Neural progenitor cell (in vitro differentiated cells): ENCODE data around the gene PTH2R.

Source experiments
- EZH2 ChIP-seq: fragments of 200-600 bp; sonication (generic); IDR thresholded peaks from 2 replicates; pipeline ENCODE4 v1.6.1; 2017; ENCODE audit warnings: antibody characterized with exemption, mild to moderate bottlenecking, moderate library complexity
- EZH2phosphoT487 ChIP-seq: fragments of 200-600 bp; sonication (generic); IDR thresholded peaks from 2 replicates; pipeline ENCODE4 v1.6.1; 2017; ENCODE audit warnings: antibody characterized with exemption
- TF ChIP-seq, protein P1 (sequence below): fragments of 200-600 bp; sonication (generic); IDR thresholded peaks from 2 replicates; pipeline ENCODE4 v1.5.1; 2017; ENCODE audit warnings: antibody characterized with exemption, mild to moderate bottlenecking

- no peak for TF ChIP-seq EZH2
- TF ChIP-seq, protein P1, sequence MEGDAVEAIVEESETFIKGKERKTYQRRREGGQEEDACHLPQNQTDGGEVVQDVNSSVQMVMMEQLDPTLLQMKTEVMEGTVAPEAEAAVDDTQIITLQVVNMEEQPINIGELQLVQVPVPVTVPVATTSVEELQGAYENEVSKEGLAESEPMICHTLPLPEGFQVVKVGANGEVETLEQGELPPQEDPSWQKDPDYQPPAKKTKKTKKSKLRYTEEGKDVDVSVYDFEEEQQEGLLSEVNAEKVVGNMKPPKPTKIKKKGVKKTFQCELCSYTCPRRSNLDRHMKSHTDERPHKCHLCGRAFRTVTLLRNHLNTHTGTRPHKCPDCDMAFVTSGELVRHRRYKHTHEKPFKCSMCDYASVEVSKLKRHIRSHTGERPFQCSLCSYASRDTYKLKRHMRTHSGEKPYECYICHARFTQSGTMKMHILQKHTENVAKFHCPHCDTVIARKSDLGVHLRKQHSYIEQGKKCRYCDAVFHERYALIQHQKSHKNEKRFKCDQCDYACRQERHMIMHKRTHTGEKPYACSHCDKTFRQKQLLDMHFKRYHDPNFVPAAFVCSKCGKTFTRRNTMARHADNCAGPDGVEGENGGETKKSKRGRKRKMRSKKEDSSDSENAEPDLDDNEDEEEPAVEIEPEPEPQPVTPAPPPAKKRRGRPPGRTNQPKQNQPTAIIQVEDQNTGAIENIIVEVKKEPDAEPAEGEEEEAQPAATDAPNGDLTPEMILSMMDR: no peak
- no peak for TF ChIP-seq EZH2phosphoT487
These were observed 83.1 kb downstream of the PTH2R start for GRCh38 chr2:208489687-208490086.
